T follicular helper cell (primary cell): ENCODE data around the gene AXL.
"Not testable (repeated sequence)": the region's sequence is repeated elsewhere in the genome, so short reads cannot be mapped to it uniquely, and the experiment has no call there.

Experiments used
- DNase-seq: peaks from one replicate; pipeline ENCODE4 v3.0.0-alpha.2; 2020; ENCODE audit warnings: low read depth

The AXL gene

GRCh38 chr19:41206926-41207750, 11.9 kb upstream of the AXL start:
- no peak for DNase-seq

- no peak for DNase-seq
Observed at GRCh38 chr19:41214161-41214560, 4.9 kb upstream of the AXL start.

- no peak for DNase-seq
Observed at GRCh38 chr19:41217741-41218140, 1.3 kb upstream of the AXL start.

DNA sequence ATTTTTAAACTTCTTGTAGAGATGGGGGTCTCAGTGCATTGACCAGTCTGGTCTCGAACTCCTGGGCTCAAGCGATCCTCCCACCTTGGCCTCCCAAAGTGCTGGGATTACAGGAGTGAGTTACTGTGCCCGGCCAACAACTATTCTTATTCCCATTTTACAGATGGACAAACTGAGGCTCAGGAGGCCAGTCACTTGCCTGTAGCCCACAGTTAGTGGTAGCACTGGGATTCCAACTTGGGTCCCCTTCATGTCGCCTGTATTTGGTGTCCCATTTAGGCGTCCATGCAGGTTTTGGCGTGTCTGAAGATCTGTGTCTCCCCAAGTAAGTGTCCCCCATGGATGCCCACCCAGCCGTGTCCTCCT, 791 bp upstream of the AXL start:
- DNase-seq = no peak

DNA sequence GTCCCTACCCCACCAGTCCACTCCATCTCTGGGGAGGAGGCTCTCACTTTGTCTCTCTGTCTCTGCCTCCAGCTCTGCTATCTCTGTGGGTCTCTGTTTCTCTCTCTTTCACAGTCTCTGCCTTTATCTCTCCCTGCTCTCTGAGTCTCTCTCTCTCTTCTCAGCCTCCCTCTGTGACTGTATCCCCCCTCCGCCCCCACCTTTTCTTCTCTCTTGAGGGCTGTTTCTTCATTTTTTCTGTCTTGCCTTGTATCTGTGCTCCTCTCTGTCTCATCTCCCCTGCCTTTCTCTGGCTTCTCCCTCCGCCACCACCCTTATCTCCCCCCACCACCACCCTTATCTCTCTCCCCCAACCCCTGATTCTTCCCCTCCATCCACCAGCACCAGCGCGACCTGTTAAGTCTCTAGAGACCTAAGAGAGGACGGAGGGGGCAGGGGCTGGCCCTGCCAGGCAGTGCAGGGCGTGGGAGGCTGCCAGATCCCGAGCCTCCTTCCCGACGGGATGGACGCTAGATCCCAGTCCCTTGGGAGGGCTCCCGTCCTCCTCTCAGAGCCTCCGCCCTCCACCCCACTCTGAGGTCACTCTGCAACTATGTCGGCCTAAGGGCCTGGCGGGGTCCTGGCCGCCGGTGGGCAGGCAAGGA, 1.0 kb downstream of the AXL start:
- no peak for DNase-seq

DNA sequence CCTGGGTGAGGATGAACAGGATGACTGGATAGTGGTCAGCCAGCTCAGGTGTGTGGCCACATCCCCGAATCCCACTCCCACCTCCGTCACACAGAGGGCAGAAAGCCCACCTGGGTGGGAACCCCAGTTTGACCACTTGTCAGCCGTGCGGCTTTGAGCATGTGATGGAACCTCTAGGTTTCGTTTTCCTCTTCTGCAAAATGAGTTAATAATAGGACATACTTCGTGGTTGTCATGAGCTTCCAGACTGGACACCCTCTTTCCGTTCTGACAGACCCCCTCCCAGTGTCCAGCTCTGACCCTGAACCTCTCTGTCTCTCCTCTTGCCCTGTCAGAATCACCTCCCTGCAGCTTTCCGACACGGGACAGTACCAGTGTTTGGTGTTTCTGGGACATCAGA, 1.8 kb downstream of the AXL start:
- no peak for DNase-seq

- no peak for DNase-seq
Observed at GRCh38 chr19:41221514-41222205, 2.6 kb downstream of the AXL start.

- DNase-seq = no peak
Observed at GRCh38 chr19:41222240-41222639, 3.2 kb downstream of the AXL start.

DNA sequence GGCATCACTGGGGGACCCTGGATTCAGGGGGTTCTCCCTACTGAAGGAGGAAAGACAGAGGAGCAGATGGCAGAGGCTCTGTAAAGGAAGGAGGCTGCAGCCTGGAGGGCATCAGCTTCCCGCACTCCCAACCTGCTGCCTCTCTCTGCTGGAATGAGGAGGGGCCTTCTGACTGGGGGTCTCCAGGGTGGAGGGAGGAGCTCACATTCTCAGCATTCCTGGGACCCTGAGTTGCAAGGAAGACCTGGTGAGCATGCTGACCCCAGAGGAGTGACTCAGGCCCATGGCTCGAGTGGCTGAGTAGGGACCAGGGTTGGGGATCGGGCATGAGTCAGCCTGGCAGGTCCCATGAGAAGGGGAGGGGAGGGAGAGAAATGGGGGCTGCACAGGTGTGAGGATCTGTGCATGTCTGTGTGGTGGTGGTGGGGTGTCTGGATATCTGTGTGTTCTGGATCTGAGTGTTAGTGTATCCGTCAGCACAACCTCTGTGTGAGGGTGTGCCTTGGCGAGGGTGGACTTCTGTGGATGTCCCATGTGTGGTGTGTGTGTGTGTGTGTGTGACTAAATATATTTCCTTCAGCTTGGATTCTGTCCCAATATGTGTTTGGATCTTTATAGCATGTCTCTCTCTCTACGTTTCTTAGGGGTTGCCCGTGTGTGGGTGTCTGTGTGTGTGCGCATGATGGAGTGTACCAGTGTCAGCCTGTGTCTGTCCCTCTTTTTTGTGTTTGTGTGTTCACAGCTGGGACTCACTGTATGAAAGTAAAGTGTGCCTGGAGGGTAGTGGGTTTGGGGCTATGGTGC, 4.6 kb downstream of the AXL start:
- DNase-seq = no peak

DNA sequence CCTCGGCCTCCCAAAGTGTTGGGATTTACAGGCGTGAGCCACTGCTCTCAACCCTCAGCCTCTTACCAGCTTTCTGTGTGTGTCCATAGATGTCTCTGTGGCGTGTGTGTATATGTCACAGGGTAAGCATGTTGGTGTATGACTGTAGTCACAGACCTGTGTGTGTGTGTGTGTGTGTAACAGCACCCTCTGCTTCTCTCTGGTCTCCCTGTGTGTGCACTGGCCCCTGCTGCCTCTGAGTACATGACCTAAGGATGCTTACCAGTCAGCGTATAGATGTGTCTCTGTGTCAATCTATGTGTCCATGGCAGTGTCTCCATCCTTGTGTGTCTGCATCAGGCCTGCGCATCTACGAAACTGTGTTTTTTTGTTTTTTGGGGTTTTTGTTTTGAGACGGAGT, 5.6 kb downstream of the AXL start:
- DNase-seq = no peak

GRCh38 chr19:41225238-41226052, 6.4 kb downstream of the AXL start:
- peak; percentile 7 for DNase-seq

- DNase-seq = peak; percentile 19
Observed at GRCh38 chr19:41226053-41226873, 7.2 kb downstream of the AXL start.

DNA sequence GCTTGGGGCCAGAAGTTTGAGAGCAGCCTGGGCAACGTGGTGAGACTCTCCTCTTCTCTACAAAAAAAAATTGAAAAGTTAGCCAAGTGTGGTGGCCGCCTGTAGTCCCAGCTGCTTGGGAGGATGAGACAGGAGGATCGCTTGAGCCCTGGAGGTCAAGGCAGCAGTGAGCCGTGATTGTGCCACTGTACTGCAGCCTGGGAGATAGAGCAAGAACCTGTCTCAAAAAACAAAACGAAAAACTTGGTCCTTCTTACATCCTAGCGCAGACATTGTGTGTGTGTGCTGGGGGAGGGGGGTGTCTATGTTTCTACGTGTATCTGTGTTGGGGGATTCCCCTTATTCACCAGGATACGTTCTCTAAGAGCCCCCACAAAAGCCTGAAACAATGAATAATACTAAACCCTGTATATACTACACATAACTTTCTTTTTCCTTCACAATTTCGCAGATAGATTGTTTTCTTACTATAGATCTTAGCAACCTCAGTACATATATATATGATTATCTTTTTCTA, 7.9 kb downstream of the AXL start:
- no peak for DNase-seq

GRCh38 chr19:41228486-41228885, 9.5 kb downstream of the AXL start:
- DNase-seq = no peak

DNA sequence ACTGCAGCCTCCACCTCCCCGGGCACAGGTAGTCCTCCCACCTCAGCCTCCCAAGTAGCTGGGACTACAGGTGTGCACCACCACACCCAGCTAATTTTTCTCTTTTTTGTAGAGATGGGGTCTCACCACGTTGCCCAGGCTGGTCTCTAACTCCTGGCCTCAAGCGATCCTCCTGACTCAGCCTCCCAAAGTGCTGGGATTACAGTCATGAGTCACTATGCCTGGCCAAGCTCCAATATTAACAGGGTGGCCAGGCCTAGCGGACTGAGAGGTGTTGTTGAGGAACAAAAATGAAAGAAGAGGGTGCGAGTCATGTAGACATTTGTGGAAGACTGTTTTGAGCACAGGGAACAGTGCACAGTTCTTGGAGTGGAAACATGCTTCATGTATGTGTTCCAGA, 10.3 kb downstream of the AXL start:
- not testable (repeated sequence) for DNase-seq

DNA sequence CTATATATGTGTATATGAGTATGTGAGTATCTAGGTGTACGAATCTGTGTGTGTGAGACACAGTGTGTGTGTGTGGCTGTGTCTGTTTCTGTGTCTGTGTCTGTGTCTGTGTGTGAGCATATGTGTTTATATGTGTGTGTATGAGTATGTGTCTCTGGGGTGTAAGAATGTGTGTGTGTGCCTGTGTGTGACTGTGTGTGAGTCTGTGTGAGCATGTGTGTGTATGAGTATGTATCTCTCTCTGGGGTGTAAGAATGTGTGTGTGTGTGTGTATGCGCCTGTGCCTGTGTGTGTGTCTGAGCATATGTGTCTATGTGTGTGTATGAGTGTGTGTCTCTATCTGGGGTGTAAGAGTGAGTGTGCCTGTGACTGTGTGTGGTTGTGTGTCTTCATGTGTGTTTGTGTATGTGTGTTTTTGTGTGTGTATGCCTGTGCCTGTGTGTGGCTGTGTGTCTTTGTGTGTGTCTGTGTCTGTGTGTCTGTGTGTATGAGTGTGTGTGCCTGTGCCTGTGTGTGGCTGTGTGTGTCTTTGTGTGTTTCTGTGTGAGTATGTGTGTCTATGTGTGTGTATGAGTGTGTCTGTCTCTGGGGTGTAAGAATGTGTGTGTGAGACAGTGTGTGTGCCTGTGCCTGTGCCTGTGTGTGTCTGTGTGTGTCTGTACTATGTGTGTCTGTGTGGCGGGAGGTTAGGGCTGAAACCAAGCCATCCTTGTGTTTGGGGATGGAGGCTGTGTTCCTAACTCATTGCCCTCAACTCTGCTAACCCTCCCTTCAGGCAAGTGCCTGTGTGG, 11.2 kb downstream of the AXL start:
- DNase-seq = no peak

DNA sequence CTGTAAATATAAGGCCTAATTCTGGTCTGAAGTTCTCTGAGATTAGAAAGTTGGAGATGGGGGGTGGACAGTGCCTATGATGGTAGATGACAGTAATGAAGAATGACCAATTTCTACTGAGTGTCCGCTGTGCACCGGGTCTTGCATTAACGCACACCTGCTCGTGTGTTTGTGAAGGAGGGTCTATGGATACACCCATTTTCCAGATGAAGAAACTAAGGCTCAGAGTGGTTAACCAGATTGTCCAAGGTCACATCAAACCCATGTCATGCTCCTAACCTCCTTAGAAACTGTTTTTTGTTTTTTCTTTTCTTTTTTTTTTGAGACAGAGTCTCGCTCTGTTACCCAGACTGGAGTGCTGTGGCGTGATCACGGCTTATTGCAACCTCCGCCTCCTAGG, 13.7 kb downstream of the AXL start:
- DNase-seq = no peak

- DNase-seq = no peak
Observed at GRCh38 chr19:41233748-41234240, 14.8 kb downstream of the AXL start.

DNA sequence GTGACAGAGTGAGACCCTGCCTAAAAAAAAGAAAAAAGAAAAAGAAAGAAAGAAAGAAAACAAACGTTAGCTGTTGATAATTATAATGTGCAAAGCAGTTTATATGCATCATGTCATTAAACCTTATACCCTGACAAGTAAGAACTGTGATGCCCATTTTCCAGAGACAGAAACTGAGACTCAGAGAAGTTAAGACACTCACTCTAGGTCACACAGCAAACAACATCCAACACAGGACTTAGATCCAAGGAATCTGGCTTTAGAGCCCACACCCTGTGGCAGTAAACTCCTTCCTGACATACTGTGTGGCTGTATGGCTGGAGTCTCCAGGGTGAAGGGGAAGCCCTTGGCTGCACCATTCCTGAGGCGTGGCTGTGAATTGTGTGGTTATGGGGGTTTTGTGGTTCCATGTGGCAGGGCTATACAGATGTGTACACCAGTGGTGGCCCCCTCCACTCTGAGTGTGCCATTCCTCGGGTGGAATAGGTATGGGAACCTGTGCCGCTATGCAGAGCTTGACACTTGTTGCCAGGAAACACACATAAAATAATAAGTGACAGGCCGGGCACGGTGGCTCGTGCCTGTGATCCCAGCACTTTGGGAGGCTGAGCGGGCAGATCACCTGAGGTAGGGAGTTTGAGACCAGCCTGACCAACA, 15.6 kb downstream of the AXL start:
- no peak for DNase-seq
